Bronchus fibroblast of lung (primary cell): ENCODE measurements around the gene EIF2B5. TPM values are rescaled to one million over a fixed set of nuclear protein-coding genes. Genes with fewer than 3 reads are reported as not detected.

ENCODE experiments used
- total RNA-seq: library from RNA; depleted of rRNA; stranded (reverse); fragments of >200 nt; gene quantifications from 2 replicates; pipeline ENCODE4 v1.2.3, GENCODE V29; 2015

Gene EIF2B5
- 24.4 and 28.9 TPM in 2 replicates for total RNA-seq

GRCh38 chr3:184135149-184135910 lies at the start of gene EIF2B5:
Gene EIF2B5, plus strand, starts transcription at chr3:184135358. Its CDS starts 28 bp downstream, at chr3:184135386.

GRCh38 chr3:184096811-184097383 lies 38.3 kb upstream of the EIF2B5 start, which contains the start of gene HTR3E:
Gene HTR3E, plus strand, starts transcription at chr3:184097064. Its CDS starts 466 bp downstream, at chr3:184097530.

GRCh38 chr3:184154885-184155643 lies 19.9 kb downstream of the EIF2B5 start, which contains the start of gene DVL3:
Gene DVL3, plus strand, starts transcription at chr3:184155377. Its CDS starts 259 bp downstream, at chr3:184155636.

GRCh38 chr3:184174646-184175492 lies 39.7 kb downstream of the EIF2B5 start, which contains the start of gene AP2M1:
Gene AP2M1, plus strand, starts transcription at chr3:184174855. Its CDS starts 2,139 bp downstream, at chr3:184176994.

GRCh38 chr3:184186184-184186901 lies 51.2 kb downstream of the EIF2B5 start, which contains the start of gene ABCF3:
Gene ABCF3, plus strand, starts transcription at chr3:184186199. Its CDS starts 9 bp downstream, at chr3:184186208.

Other genes starting within 250 kb of the EIF2B5 start
- 5.8 and 6.6 TPM in 2 replicates for gene ABCC5, start 117.5 kb upstream of the EIF2B5 start, total RNA-seq
- gene HTR3D, start 103.6 kb upstream of the EIF2B5 start, total RNA-seq = not detected in 2 replicates
- gene HTR3C, start 82.3 kb upstream of the EIF2B5 start, total RNA-seq = not detected in 2 replicates
- gene HTR3E, start 38.3 kb upstream of the EIF2B5 start, total RNA-seq = not detected in 2 replicates
- 25.4 and 28.2 TPM in 2 replicates for gene DVL3, start 20.0 kb downstream of the EIF2B5 start, total RNA-seq
- gene AP2M1, start 39.5 kb downstream of the EIF2B5 start, total RNA-seq = 351 and 403 TPM in 2 replicates
- gene ABCF3, start 50.8 kb downstream of the EIF2B5 start, total RNA-seq = 29.9 and 49.9 TPM in 2 replicates
- not detected in 2 replicates for gene VWA5B2, start 94.2 kb downstream of the EIF2B5 start, total RNA-seq
- gene ALG3, start 113.6 kb downstream of the EIF2B5 start, total RNA-seq = 51.6 and 60.2 TPM in 2 replicates
- 3.0 and 5.2 TPM in 2 replicates for gene EEF1AKMT4, start 114.3 kb downstream of the EIF2B5 start, total RNA-seq
- gene CAMK2N2, start 126.2 kb downstream of the EIF2B5 start, total RNA-seq = not detected in 2 replicates
- not detected in 2 replicates for gene ECE2, start 140.7 kb downstream of the EIF2B5 start, total RNA-seq
- 508 and 570 TPM in 2 replicates for gene PSMD2, start 163.9 kb downstream of the EIF2B5 start, total RNA-seq
- 375 and 377 TPM in 2 replicates for gene EIF4G1, start 179.2 kb downstream of the EIF2B5 start, total RNA-seq
- 21.6 and 23.5 TPM in 2 replicates for gene FAM131A, start 202.2 kb downstream of the EIF2B5 start, total RNA-seq
- gene CLCN2, start 226.2 kb downstream of the EIF2B5 start, total RNA-seq = 2.2 and 3.4 TPM in 2 replicates
- 100 and 107 TPM in 2 replicates for gene POLR2H, start 226.4 kb downstream of the EIF2B5 start, total RNA-seq
- gene THPO, start 242.8 kb downstream of the EIF2B5 start, total RNA-seq = not detected in 2 replicates
- gene CHRD, start 244.7 kb downstream of the EIF2B5 start, total RNA-seq = 0.17 and 0.30 TPM in 2 replicates